Neural cell (in vitro differentiated cells): ENCODE results near the gene SMAD1. TPM values are rescaled to one million over a fixed set of nuclear protein-coding genes. Genes with fewer than 3 reads are reported as not detected.

Source experiments
- H2AFZ ChIP-seq: fragments of 200-600, 300-800 bp; sonication (generic), shearing (Covaris generic); 2 replicates; pipeline ENCODE4 v1.6.0; 2014; ENCODE audit warnings: low read depth, mild to moderate bottlenecking, antibody characterized with exemption, low read length, moderate library complexity
- H3F3A ChIP-seq: fragments of 200-600 bp; shearing (Covaris generic); 2 replicates; pipeline ENCODE4 v1.6.1; 2016; ENCODE audit warnings: mild to moderate bottlenecking, moderate library complexity, mixed read lengths, antibody characterized with exemption, low read length; ENCODE audit not compliant: insufficient read depth, poor library complexity, severe bottlenecking
- H3K27ac ChIP-seq: fragments of 200-600, 300-800 bp; sonication (generic), shearing (Covaris generic); 2 replicates; pipeline ENCODE4 v1.5.1; 2014; ENCODE audit warnings: mild to moderate bottlenecking, low read length, moderate library complexity
- H3K27me3 ChIP-seq: fragments of 300-800, 200-600 bp; sonication (generic), shearing (Covaris generic); 2 replicates; pipeline ENCODE4 v1.6.0; 2014; ENCODE audit warnings: mild to moderate bottlenecking, low read depth, low read length, moderate library complexity; ENCODE audit not compliant: insufficient read depth
- H3K36me3 ChIP-seq: fragments of 300-800, 200-600 bp; sonication (generic), shearing (Covaris generic); 2 replicates; pipeline ENCODE4 v1.5.1; 2014; ENCODE audit warnings: mild to moderate bottlenecking, antibody characterized with exemption, low read length, moderate library complexity; ENCODE audit not compliant: insufficient read depth
- H3K4me2 ChIP-seq: fragments of 300-800, 200-600 bp; sonication (generic), shearing (Covaris generic); 2 replicates; pipeline ENCODE4 v1.6.0; 2014; ENCODE audit warnings: mild to moderate bottlenecking, low read length
- H3K4me3 ChIP-seq: fragments of 300-800, 200-600 bp; sonication (generic), shearing (Covaris generic); 2 replicates; pipeline ENCODE4 v1.5.1; 2014; ENCODE audit warnings: mild to moderate bottlenecking, low read length, moderate library complexity
- H3K79me2 ChIP-seq: fragments of 200-600 bp; shearing (Covaris generic); replicated peaks from 2 replicates; pipeline ENCODE4 v1.6.0; 2014; ENCODE audit warnings: mild to moderate bottlenecking, low read length, moderate library complexity; ENCODE audit not compliant: insufficient read depth
- H3K9ac ChIP-seq: fragments of 300-800, 200-600 bp; sonication (generic), shearing (Covaris generic); 2 replicates; pipeline ENCODE4 v1.6.1; 2016; ENCODE audit warnings: mild to moderate bottlenecking, low read length, mixed read lengths
- H3K9me2 ChIP-seq: fragments of 200-600 bp; shearing (Covaris generic); 2 replicates; pipeline ENCODE4 v1.6.1; 2016; ENCODE audit warnings: mild to moderate bottlenecking, low read length, mixed read lengths; ENCODE audit not compliant: insufficient read depth
- H3K9me3 ChIP-seq: fragments of 200-600, 300-800 bp; sonication (generic), shearing (Covaris generic); 2 replicates; pipeline ENCODE4 v1.6.1; 2016; ENCODE audit warnings: mild to moderate bottlenecking, mixed run types, low read length, moderate library complexity, mixed read lengths
- H4K20me1 ChIP-seq: fragments of 200-600 bp; shearing (Covaris generic); 2 replicates; pipeline ENCODE4 v1.6.1; 2016; ENCODE audit warnings: mild to moderate bottlenecking, mixed run types; ENCODE audit not compliant: insufficient read depth
- CTCF ChIP-seq: fragments of 450-650 bp; IDR thresholded peaks from 2 replicates; pipeline ENCODE4 v1.5.1; 2014; ENCODE audit warnings: antibody characterized with exemption, mild to moderate bottlenecking, moderate library complexity; ENCODE audit not compliant: poor library complexity, severe bottlenecking
- EP300 ChIP-seq: fragments of 450-650 bp; conservative IDR thresholded peaks from 2 replicates; pipeline ENCODE4 v1.6.1; 2014; ENCODE audit warnings: antibody characterized with exemption, mild to moderate bottlenecking, moderate library complexity; ENCODE audit not compliant: poor library complexity, severe bottlenecking
- EZH2 ChIP-seq: fragments of 200-600, 300-800 bp; shearing (Covaris generic), sonication (generic); IDR thresholded peaks from 2 replicates; pipeline ENCODE4 v1.6.1; 2014; ENCODE audit warnings: antibody characterized with exemption, low read length, borderline replicate concordance, mild to moderate bottlenecking; ENCODE audit not compliant: insufficient read depth, poor library complexity, severe bottlenecking
- MXI1 ChIP-seq: fragments of 450-650 bp; conservative IDR thresholded peaks from 2 replicates; pipeline ENCODE4 v1.6.1; 2014; ENCODE audit warnings: antibody characterized with exemption, mild to moderate bottlenecking; ENCODE audit not compliant: poor library complexity, severe bottlenecking
- POLR2AphosphoS5 ChIP-seq: IDR thresholded peaks from 2 replicates; pipeline ENCODE4 v1.6.1; 2012
- RAD21 ChIP-seq: fragments of 450-650 bp; conservative IDR thresholded peaks from 2 replicates; pipeline ENCODE4 v1.6.1; 2014; ENCODE audit warnings: antibody characterized with exemption, mild to moderate bottlenecking, moderate library complexity
- REST ChIP-seq: IDR thresholded peaks from 2 replicates; pipeline ENCODE4 v1.6.1; 2012; ENCODE audit warnings: borderline replicate concordance
- SMC3 ChIP-seq: fragments of 450-650 bp; conservative IDR thresholded peaks from 2 replicates; pipeline ENCODE4 v1.6.1; 2014; ENCODE audit warnings: antibody characterized with exemption, mild to moderate bottlenecking, moderate library complexity; ENCODE audit not compliant: poor library complexity
- TAF1 ChIP-seq: IDR thresholded peaks from 2 replicates; pipeline ENCODE4 v1.6.1; 2012; ENCODE audit warnings: low read depth
- polyA plus RNA-seq: library from polyadenylated mRNA; depleted of rRNA; stranded (reverse); fragments of >200 nt; gene quantifications from 2 replicates; pipeline ENCODE4 v1.2.3, GENCODE V29; 2014

Gene SMAD1
- polyA plus RNA-seq, 1 donor from 2014 or later: 31.7 TPM

GRCh38 chr4:145440292-145441007 is 41.2 kb upstream of the SMAD1 start:
- H3K27me3 ChIP-seq: no peaks in the 10 kb centered on the region
- H3K27ac ChIP-seq: no peak overlapping the region
- H3K9ac ChIP-seq: no peak overlapping the region
- TF ChIP-seq SMC3 (no peak), TAF1 (no peak), EZH2 (no peak), POLR2AphosphoS5 (no peak), CTCF (no peak), REST (no peak), RAD21 (no peak), EP300 (no peak), MXI1 (no peak)
- no peaks in the 10 kb centered on the region for H4K20me1 ChIP-seq
- H3K79me2 ChIP-seq: no peaks in the 10 kb centered on the region
- H2AFZ ChIP-seq: no peak overlapping the region
- no peak overlapping the region for H3K4me2 ChIP-seq
- H3K4me3 ChIP-seq: no peak overlapping the region
- no peaks in the 10 kb centered on the region for H3K9me3 ChIP-seq
- H3K9me2 ChIP-seq: no peaks in the 10 kb centered on the region
- no peaks in the 10 kb centered on the region for H3K36me3 ChIP-seq
- H3F3A ChIP-seq: no peaks in the 10 kb centered on the region

GRCh38 chr4:145446184-145446583 is 35.5 kb upstream of the SMAD1 start:
- Histone ChIP-seq H3K9me2 (no peaks in the 10 kb centered on the region), H3K79me2 (no peaks in the 10 kb centered on the region), H3K27me3 (no peaks in the 10 kb centered on the region), H3K4me2 (no peak overlapping the region), H2AFZ (no peak overlapping the region), H3F3A (no peaks in the 10 kb centered on the region), H4K20me1 (no peaks in the 10 kb centered on the region), H3K9me3 (no peaks in the 10 kb centered on the region), H3K36me3 (no peaks in the 10 kb centered on the region), H3K27ac (no peak overlapping the region), H3K9ac (no peak overlapping the region), H3K4me3 (no peak overlapping the region)
- TF ChIP-seq EZH2 (no peak), EP300 (no peak), RAD21 (no peak), TAF1 (no peak), SMC3 (no peak), REST (no peak)
